Right lobe of liver (tissue), 4 donors: ENCODE data around the gene ITGA2B.

Experiments used
- POLR2A ChIP-seq: fragments of 450-650 bp; IDR thresholded peaks from one replicate; pipeline ENCODE4 v1.6.1; 2017; ENCODE audit warnings: antibody characterized with exemption, mild to moderate bottlenecking
- TF ChIP-seq, protein P1 (sequence below), 4 donors: fragments of 200-600 bp in 3 of 4; fragments of 450-650 bp in 1 of 4; IDR thresholded peaks; one replicate each; pipeline versions ENCODE4 v1.5.1 to v1.8.0; 2016 to 2022; ENCODE audit warnings: antibody characterized with exemption in 4 of 4, mild to moderate bottlenecking in 2 of 4
- donor health status: DM: no; HTN: no; CAD: no.
- donor health status: DM: no; HTN: no; CAD: no.
- donor health status: DM: no; HTN: yes; CAD: no.

DNA sequence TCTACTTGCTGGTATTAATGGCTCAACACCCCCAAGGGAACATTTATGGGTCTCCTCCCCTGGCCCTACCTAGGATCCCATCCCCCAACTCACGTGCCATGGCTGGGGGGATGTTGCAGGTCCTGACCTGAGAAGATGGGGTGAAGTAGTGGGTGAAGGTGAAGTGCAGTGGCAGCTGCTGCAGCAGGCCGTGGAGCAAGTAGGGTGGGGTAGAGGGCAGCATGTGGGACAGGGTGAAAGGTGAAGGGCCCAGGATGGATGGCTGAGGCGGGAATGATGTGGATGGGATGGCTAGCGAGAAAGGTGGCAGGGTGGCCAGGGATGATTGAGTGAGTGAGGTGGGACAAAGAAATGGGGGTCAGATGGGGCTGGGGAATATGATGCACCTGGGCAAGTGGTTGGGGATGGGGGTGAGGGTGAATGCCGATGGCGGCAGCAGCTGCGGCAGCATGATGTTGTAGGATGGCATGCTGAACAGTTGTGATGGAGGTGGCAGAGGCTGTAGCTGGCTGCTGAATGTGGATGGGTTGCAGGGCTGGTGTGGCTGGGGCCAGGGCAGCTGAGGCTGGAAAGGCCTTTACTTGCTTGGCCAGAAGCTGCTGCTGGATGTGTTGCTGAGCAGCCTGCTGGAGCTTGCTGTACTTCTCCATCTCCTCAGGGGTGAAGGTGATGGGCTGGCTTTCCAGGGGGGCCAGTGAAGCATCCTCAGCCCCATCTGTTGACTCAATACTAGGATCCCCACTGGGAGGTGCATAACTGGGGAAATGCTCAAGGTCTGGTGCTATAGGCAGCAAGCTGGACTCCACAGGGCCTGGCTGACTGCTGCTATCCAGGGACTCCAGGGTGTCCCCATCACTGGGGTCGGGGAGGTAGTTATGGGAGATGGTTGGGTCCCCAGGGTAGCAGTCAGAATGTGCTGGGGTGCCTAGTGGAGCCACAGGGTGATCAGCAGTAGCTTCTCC lies 8.3 kb upstream of the ITGA2B start:
- TF ChIP-seq, protein P1, sequence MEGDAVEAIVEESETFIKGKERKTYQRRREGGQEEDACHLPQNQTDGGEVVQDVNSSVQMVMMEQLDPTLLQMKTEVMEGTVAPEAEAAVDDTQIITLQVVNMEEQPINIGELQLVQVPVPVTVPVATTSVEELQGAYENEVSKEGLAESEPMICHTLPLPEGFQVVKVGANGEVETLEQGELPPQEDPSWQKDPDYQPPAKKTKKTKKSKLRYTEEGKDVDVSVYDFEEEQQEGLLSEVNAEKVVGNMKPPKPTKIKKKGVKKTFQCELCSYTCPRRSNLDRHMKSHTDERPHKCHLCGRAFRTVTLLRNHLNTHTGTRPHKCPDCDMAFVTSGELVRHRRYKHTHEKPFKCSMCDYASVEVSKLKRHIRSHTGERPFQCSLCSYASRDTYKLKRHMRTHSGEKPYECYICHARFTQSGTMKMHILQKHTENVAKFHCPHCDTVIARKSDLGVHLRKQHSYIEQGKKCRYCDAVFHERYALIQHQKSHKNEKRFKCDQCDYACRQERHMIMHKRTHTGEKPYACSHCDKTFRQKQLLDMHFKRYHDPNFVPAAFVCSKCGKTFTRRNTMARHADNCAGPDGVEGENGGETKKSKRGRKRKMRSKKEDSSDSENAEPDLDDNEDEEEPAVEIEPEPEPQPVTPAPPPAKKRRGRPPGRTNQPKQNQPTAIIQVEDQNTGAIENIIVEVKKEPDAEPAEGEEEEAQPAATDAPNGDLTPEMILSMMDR (IDR thresholded peaks at IDR 0.05), result no peak
- TF ChIP-seq POLR2A, result no peak
